Measurements from ENCODE around the gene TNFSF9.

GRCh38 chr19:6528544-6529121 is 2.2 kb upstream of the TNFSF9 start:
- TF ChIP-seq POLR2AphosphoS5 (IDR thresholded peaks at IDR 0.05; ENCODE audit: low read depth, low read length) (no peak), SPI1 (IDR thresholded peaks at IDR 0.05; ENCODE audit: low read depth, low read length) (peak; percentile 79), TAF1 (IDR thresholded peaks at IDR 0.05; ENCODE audit: low read depth, low read length) (no peak), POLR2A (IDR thresholded peaks at IDR 0.05; ENCODE audit: low read depth, low read length) (no peak; the same call in 1 of the 2 replicates)
